ENCODE measurements around the gene GHRL. TPM values are rescaled to one million over a fixed set of nuclear protein-coding genes. Genes with fewer than 3 reads are reported as not detected.
"Not testable (repeated sequence)": the region's sequence is repeated elsewhere in the genome, so short reads cannot be mapped to it uniquely, and the experiment has no call there.

Gene GHRL
- polyA plus RNA-seq, 2 donors, result 0.22 to 0.63 TPM

GRCh38 chr3:10304905-10305304 is 12.2 kb upstream of the GHRL start:
- Histone ChIP-seq H3K36me3 (ENCODE audit: control insufficient read depth in 2 of 2, insufficient read depth in 2 of 2, low read length in 1 of 2) (peaks cover 45% of the 10 kb centered on the region in 2 donors), H3K4me1 (ENCODE audit: control insufficient read depth in 2 of 2, insufficient read depth in 2 of 2, low read length in 1 of 2) (no peaks in the 10 kb centered on the region), H3K4me3 (ENCODE audit: low read depth in 1 of 2, low read length in 2 of 2) (no peak overlapping the region), H3K27me3 (ENCODE audit: control insufficient read depth in 1 of 2, insufficient read depth in 2 of 2, low read length in 2 of 2) (no peaks in the 10 kb centered on the region), H3K27ac (ENCODE audit: low read depth in 2 of 2, low read length in 1 of 2) (no peak overlapping the region), H3K9me3 (ENCODE audit: control insufficient read depth in 2 of 2, insufficient read depth in 1 of 2, low read depth in 1 of 2, low read length in 1 of 2) (no peaks in the 10 kb centered on the region)
- WGBS, 2 donors, result 92 to 95% methylated on average over 8 of the region's 8 CpGs

DNA sequence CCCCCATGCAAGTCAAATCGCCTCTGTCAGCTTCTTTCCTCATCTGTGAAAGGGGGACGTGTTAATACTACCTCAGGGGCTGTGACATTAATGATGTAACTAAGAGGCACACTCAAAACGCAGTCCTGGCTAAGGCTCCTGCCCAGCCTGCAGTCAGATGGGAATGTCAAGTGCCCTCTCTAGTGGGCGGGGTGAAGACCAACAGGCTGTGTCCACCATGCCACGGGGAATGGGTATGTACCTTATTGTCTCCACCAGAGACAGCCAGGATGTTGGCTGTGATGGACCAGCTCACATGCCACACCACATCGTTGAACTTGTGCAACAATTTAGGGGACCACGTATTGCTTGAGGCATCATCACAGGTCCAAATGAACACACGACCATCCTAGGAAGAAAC is 11.0 kb upstream of the GHRL start:
- H3K4me3 ChIP-seq (ENCODE audit: low read depth in 1 of 2, low read length in 2 of 2), result no peak overlapping the region
- H3K36me3 ChIP-seq (ENCODE audit: control insufficient read depth in 2 of 2, insufficient read depth in 2 of 2, low read length in 1 of 2), result peaks cover 46 to 48% of the 10 kb centered on the region in 2 donors
- 81 to 84% methylated on average over 8 of the region's 8 CpGs for WGBS, 2 donors

GRCh38 chr3:10303105-10303504 is 10.4 kb upstream of the GHRL start:
- Histone ChIP-seq H3K27ac (ENCODE audit: low read depth in 2 of 2, low read length in 1 of 2) (no peak overlapping the region), H3K4me3 (ENCODE audit: low read depth in 1 of 2, low read length in 2 of 2) (no peak overlapping the region), H3K9me3 (ENCODE audit: control insufficient read depth in 2 of 2, insufficient read depth in 1 of 2, low read depth in 1 of 2, low read length in 1 of 2) (no peaks in the 10 kb centered on the region), H3K27me3 (ENCODE audit: control insufficient read depth in 1 of 2, insufficient read depth in 2 of 2, low read length in 2 of 2) (no peaks in the 10 kb centered on the region), H3K36me3 (ENCODE audit: control insufficient read depth in 2 of 2, insufficient read depth in 2 of 2, low read length in 1 of 2) (peaks cover 46 to 48% of the 10 kb centered on the region in 2 donors), H3K4me1 (ENCODE audit: control insufficient read depth in 2 of 2, insufficient read depth in 2 of 2, low read length in 1 of 2) (no peaks in the 10 kb centered on the region)
- 89 to 91% methylated on average over 9 of the region's 9 CpGs for WGBS, 2 donors

More for the DNA sequence above, 11.0 kb upstream of the GHRL start:
- H3K27ac ChIP-seq (ENCODE audit: low read depth in 2 of 2, low read length in 1 of 2), result no peak overlapping the region
- no peaks in the 10 kb centered on the region for H3K9me3 ChIP-seq (ENCODE audit: control insufficient read depth in 2 of 2, insufficient read depth in 1 of 2, low read depth in 1 of 2, low read length in 1 of 2)
- no peaks in the 10 kb centered on the region for H3K4me1 ChIP-seq (ENCODE audit: control insufficient read depth in 2 of 2, insufficient read depth in 2 of 2, low read length in 1 of 2)
- no peaks in the 10 kb centered on the region for H3K27me3 ChIP-seq (ENCODE audit: control insufficient read depth in 1 of 2, insufficient read depth in 2 of 2, low read length in 2 of 2)

DNA sequence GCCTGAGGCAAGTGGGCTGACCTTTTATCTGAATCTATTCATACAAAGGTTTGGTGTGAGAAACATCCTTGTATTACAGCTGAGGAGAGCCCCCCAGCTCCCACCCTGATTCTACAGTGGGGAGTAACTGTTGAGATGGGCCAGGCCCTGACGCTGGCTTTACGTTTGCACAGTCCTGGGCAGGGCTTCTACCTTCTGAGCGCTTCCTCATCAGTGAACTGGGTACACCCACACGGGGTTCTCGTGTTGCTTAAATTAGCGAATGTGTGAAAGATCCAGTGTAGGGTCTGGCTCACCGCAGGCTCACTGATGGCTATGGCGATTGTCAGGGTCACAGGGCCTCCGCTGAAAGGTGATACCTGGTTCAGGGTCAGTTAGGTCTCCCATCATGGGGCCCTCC is 7.3 kb upstream of the GHRL start:
- Histone ChIP-seq H3K27me3 (ENCODE audit: control insufficient read depth in 1 of 2, insufficient read depth in 2 of 2, low read length in 2 of 2) (no peaks in the 10 kb centered on the region), H3K9me3 (ENCODE audit: control insufficient read depth in 2 of 2, insufficient read depth in 1 of 2, low read depth in 1 of 2, low read length in 1 of 2) (no peaks in the 10 kb centered on the region), H3K4me3 (ENCODE audit: low read depth in 1 of 2, low read length in 2 of 2) (no peak overlapping the region), H3K36me3 (ENCODE audit: control insufficient read depth in 2 of 2, insufficient read depth in 2 of 2, low read length in 1 of 2) (peaks cover 38 to 39% of the 10 kb centered on the region in 2 donors), H3K27ac (ENCODE audit: low read depth in 2 of 2, low read length in 1 of 2) (no peak overlapping the region), H3K4me1 (ENCODE audit: control insufficient read depth in 2 of 2, insufficient read depth in 2 of 2, low read length in 1 of 2) (no peaks in the 10 kb centered on the region)
- 91 to 92% methylated on average over 9 of the region's 9 CpGs for WGBS, 2 donors

- no peak overlapping the region for H3K4me3 ChIP-seq (ENCODE audit: low read depth in 1 of 2, low read length in 2 of 2)
- peaks cover 35% of the 10 kb centered on the region in 2 donors for H3K36me3 ChIP-seq (ENCODE audit: control insufficient read depth in 2 of 2, insufficient read depth in 2 of 2, low read length in 1 of 2)
- H3K27me3 ChIP-seq (ENCODE audit: control insufficient read depth in 1 of 2, insufficient read depth in 2 of 2, low read length in 2 of 2), result no peaks in the 10 kb centered on the region
- 73 to 74% methylated on average over 6 of the region's 6 CpGs for WGBS, 2 donors
- no peak overlapping the region for H3K27ac ChIP-seq (ENCODE audit: low read depth in 2 of 2, low read length in 1 of 2)
- no peaks in the 10 kb centered on the region for H3K9me3 ChIP-seq (ENCODE audit: control insufficient read depth in 2 of 2, insufficient read depth in 1 of 2, low read depth in 1 of 2, low read length in 1 of 2)
- H3K4me1 ChIP-seq (ENCODE audit: control insufficient read depth in 2 of 2, insufficient read depth in 2 of 2, low read length in 1 of 2), result no peaks in the 10 kb centered on the region
Measured at GRCh38 chr3:10299679-10300078, 6.9 kb upstream of the GHRL start.

GRCh38 chr3:10299175-10299574 is 6.4 kb upstream of the GHRL start:
- WGBS, 2 donors, result 83 to 87% methylated on average over 2 of the region's 2 CpGs
- H3K27me3 ChIP-seq (ENCODE audit: control insufficient read depth in 1 of 2, insufficient read depth in 2 of 2, low read length in 2 of 2), result no peaks in the 10 kb centered on the region
- no peak overlapping the region for H3K27ac ChIP-seq (ENCODE audit: low read depth in 2 of 2, low read length in 1 of 2)
- no peaks in the 10 kb centered on the region for H3K9me3 ChIP-seq (ENCODE audit: control insufficient read depth in 2 of 2, insufficient read depth in 1 of 2, low read depth in 1 of 2, low read length in 1 of 2)
- H3K36me3 ChIP-seq (ENCODE audit: control insufficient read depth in 2 of 2, insufficient read depth in 2 of 2, low read length in 1 of 2), result peaks cover 30 to 31% of the 10 kb centered on the region in 2 donors
- no peaks in the 10 kb centered on the region for H3K4me1 ChIP-seq (ENCODE audit: control insufficient read depth in 2 of 2, insufficient read depth in 2 of 2, low read length in 1 of 2)
- H3K4me3 ChIP-seq (ENCODE audit: low read depth in 1 of 2, low read length in 2 of 2), result no peak overlapping the region

- WGBS, 2 donors, result no CpG with 5 or more reads among the region's 1 CpG
- H3K27me3 ChIP-seq (ENCODE audit: control insufficient read depth in 1 of 2, insufficient read depth in 2 of 2, low read length in 2 of 2); H3K4me3 ChIP-seq (ENCODE audit: low read depth in 1 of 2, low read length in 2 of 2); H3K9me3 ChIP-seq (ENCODE audit: control insufficient read depth in 2 of 2, insufficient read depth in 1 of 2, low read depth in 1 of 2, low read length in 1 of 2); H3K4me1 ChIP-seq (ENCODE audit: control insufficient read depth in 2 of 2, insufficient read depth in 2 of 2, low read length in 1 of 2); H3K27ac ChIP-seq (ENCODE audit: low read depth in 2 of 2, low read length in 1 of 2): not testable (repeated sequence)
- H3K36me3 ChIP-seq (ENCODE audit: control insufficient read depth in 2 of 2, insufficient read depth in 2 of 2, low read length in 1 of 2), result peaks cover 22 to 23% of the 10 kb centered on the region in 2 donors
Measured at GRCh38 chr3:10298064-10298463, 5.3 kb upstream of the GHRL start.

DNA sequence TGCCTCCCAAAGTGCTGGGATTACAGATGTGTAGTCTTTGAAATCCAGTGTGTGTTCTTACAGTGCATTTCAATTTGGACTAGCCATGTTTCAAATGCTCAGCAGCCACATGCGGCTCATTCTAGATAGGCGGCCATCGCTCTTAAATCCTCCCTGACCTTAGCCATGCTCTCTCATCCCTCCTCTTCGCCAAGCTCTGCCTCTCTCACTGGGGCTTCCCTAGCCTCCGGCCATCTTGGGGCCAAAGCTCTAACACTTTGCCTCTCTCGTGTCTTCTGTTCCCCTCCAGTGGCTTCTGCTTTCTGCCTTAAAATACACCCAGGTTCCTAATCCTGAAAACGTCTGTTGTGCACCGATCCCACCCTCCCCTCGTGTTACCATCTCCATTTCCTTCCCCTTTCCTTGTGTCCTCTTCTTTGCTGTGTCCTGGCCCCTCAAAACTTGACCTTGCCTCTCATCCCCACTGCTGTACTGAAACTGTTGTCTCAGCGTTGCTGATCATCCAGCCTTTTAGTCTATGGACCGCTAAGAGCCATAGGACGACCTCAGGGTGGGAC is 1.4 kb upstream of the GHRL start:
- H3K27me3 ChIP-seq (ENCODE audit: control insufficient read depth in 1 of 2, insufficient read depth in 2 of 2, low read length in 2 of 2), result no peaks in the 10 kb centered on the region
- H3K9me3 ChIP-seq (ENCODE audit: control insufficient read depth in 2 of 2, insufficient read depth in 1 of 2, low read depth in 1 of 2, low read length in 1 of 2), result no peaks in the 10 kb centered on the region
- H3K4me1 ChIP-seq (ENCODE audit: control insufficient read depth in 2 of 2, insufficient read depth in 2 of 2, low read length in 1 of 2), result no peaks in the 10 kb centered on the region
- no peak overlapping the region for H3K4me3 ChIP-seq (ENCODE audit: low read depth in 1 of 2, low read length in 2 of 2)
- WGBS, 2 donors, result 89 to 90% methylated on average over 12 of the region's 12 CpGs
- H3K36me3 ChIP-seq (ENCODE audit: control insufficient read depth in 2 of 2, insufficient read depth in 2 of 2, low read length in 1 of 2), result peaks cover 4 to 10% of the 10 kb centered on the region in 2 donors
- H3K27ac ChIP-seq (ENCODE audit: low read depth in 2 of 2, low read length in 1 of 2), result no peak overlapping the region

- no peaks in the 10 kb centered on the region for H3K9me3 ChIP-seq (ENCODE audit: control insufficient read depth in 2 of 2, insufficient read depth in 1 of 2, low read depth in 1 of 2, low read length in 1 of 2)
- no peaks in the 10 kb centered on the region for H3K4me1 ChIP-seq (ENCODE audit: control insufficient read depth in 2 of 2, insufficient read depth in 2 of 2, low read length in 1 of 2)
- H3K27ac ChIP-seq (ENCODE audit: low read depth in 2 of 2, low read length in 1 of 2), result no peak overlapping the region
- H3K27me3 ChIP-seq (ENCODE audit: control insufficient read depth in 1 of 2, insufficient read depth in 2 of 2, low read length in 2 of 2), result no peaks in the 10 kb centered on the region
- H3K36me3 ChIP-seq (ENCODE audit: control insufficient read depth in 2 of 2, insufficient read depth in 2 of 2, low read length in 1 of 2), result peaks cover 8 to 14% of the 10 kb centered on the region in 2 donors
- no peak overlapping the region for H3K4me3 ChIP-seq (ENCODE audit: low read depth in 1 of 2, low read length in 2 of 2)
- WGBS, 2 donors, result 90 to 91% methylated on average over 6 of the region's 6 CpGs
Measured at GRCh38 chr3:10291641-10292040, 1.1 kb downstream of the GHRL start.

DNA sequence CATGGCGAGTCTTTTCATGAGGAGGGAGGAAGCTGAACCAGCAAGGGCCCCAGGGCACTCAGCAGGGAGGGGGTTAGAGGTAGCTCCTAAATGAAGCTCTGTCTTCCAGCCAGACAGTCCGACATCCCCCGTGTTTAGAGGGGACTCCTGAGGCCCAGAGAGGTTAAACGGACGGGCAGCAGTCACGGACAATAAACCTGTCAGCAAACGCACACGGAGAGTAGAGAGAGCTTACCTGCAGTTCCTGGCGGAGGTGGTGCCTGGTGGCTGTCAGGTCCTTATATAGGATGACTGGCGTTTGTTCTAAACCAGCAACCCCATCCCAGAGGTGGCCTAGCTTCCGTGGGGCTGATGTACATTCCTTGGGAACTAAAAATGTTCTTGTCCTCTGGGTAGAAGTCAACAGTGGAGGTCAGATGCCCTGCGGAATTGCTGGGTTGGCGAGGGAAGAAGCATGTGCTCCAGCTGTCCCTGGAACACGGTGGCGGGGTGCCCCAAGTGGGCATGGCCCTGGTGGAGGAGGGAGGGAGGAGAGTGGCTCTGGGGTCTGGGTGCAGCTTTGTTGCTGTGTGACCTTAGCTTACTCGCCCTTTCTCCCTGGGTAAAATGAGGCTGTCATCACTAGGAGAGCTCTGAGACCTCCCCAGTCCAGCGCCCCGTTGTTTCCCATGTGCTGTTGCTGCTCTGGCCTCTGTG is 2.1 kb downstream of the GHRL start:
- Histone ChIP-seq H3K27ac (ENCODE audit: low read depth in 2 of 2, low read length in 1 of 2) (no peak overlapping the region), H3K4me3 (ENCODE audit: low read depth in 1 of 2, low read length in 2 of 2) (no peak overlapping the region), H3K27me3 (ENCODE audit: control insufficient read depth in 1 of 2, insufficient read depth in 2 of 2, low read length in 2 of 2) (no peaks in the 10 kb centered on the region), H3K9me3 (ENCODE audit: control insufficient read depth in 2 of 2, insufficient read depth in 1 of 2, low read depth in 1 of 2, low read length in 1 of 2) (no peaks in the 10 kb centered on the region), H3K4me1 (ENCODE audit: control insufficient read depth in 2 of 2, insufficient read depth in 2 of 2, low read length in 1 of 2) (peaks cover 0 to 4% of the 10 kb centered on the region in 2 donors), H3K36me3 (ENCODE audit: control insufficient read depth in 2 of 2, insufficient read depth in 2 of 2, low read length in 1 of 2) (peaks cover 8 to 14% of the 10 kb centered on the region in 2 donors)
- WGBS, 2 donors, result 88 to 89% methylated on average over 18 of the region's 18 CpGs

Measured in esophagus (tissue), 2 donors.